Stimulated activated CD8-positive, alpha-beta memory T cell treated with anti-CD3 and anti-CD28 coated beads, Interleukin-7, amount 100 ng/mL, for 1 hour (primary cell): ENCODE measurements around the gene RPA4.
"Not testable (repeated sequence)": the region's sequence is repeated elsewhere in the genome, so short reads cannot be mapped to it uniquely, and the experiment has no call there.

Experiments used
- DNase-seq, 2 donors: peaks; one replicate each; pipeline ENCODE4 v3.0.0-alpha.2; 2020; ENCODE audit warnings: low read depth in 2 of 2

The RPA4 gene

GRCh38 chrX:96883608-96884007 is at the start of gene RPA4:
Gene RPA4, plus strand, starts transcription at chrX:96883908. Its CDS starts 403 bp downstream, at chrX:96884311.
- DNase-seq = no peak

DNA sequence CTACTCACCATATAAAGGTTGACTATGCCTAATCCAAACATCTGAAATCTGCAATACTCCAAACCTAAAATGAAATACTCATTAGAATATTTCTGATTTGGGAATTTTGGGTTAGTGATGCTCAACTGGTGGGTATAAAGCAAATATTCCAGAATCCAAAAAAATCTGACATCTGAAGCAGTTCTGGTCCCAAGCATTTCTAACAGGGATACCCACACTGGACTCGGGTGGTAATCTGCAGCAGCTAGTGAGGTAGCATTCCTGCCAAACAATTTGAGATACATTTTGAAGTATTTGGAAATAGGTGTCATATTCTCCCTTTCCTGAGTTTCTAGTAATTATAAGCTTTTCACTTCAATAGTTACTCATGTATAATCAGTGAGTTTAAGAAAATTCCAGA is 49.6 kb upstream of the RPA4 start:
- no peak for DNase-seq

- no peak for DNase-seq
Observed at GRCh38 chrX:96835660-96836289, 47.9 kb upstream of the RPA4 start.

DNA sequence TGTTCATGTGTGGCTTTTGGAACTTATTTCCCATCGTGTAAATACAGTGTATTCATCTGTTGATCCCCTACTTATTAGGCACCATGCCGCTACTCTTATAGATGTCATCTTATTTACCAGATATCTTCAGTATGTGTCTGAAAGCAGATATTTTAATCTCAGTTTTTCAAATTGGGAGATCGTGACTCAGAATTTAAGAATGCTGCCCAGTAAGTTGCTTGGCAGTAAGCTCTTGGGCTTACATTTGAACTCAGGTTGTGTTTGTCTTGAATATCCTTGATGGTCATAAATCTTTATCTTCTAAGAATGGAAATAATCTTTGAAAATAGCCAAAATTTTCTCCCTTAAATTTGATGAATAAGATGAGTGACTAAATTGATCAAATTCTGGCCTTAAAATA is 45.9 kb upstream of the RPA4 start:
- no peak for DNase-seq

DNA sequence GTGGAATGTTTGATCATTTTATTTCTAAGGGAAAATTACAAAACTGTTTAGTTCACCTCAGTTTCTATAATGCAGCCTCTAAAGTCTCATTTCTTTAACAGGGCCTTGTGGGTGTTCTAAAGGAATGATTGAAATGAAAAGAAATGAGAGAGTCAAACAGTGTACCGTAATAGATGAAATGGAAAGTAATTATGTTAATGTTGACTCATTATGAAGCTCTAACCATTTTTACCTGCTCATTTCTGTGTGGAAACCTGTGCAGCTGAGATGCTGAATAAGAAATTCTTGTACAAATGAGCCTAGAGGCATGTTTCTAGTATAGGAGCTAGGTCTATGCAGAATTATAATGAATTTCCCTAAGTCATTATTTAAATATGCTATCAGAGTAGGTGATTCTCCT is 45.2 kb upstream of the RPA4 start:
- DNase-seq = no peak

GRCh38 chrX:96841325-96841724 is 42.4 kb upstream of the RPA4 start:
- DNase-seq = no peak

GRCh38 chrX:96841866-96842265 is 41.8 kb upstream of the RPA4 start:
- DNase-seq = not testable (repeated sequence)

- DNase-seq = no peak
Observed at GRCh38 chrX:96843566-96843965, 40.1 kb upstream of the RPA4 start.

DNA sequence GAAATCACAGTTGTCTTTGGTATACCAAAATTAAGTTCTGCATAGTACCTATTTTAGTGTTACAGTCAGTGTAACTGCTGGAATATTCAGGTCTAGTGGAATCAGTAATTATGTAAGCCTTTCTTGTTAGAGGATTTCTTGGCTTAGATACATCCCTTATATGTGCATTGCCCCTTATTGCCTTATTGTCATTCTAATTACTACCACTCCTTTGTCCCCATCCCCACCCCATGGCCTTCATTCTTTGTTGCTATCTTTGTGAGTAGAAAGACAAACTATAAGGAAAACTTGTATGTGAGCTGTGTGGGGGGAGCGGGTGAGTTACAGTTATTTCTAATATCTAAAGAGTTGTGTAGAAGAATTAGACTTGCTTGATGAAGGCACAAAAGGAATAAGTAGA is 36.9 kb upstream of the RPA4 start:
- no peak for DNase-seq

DNA sequence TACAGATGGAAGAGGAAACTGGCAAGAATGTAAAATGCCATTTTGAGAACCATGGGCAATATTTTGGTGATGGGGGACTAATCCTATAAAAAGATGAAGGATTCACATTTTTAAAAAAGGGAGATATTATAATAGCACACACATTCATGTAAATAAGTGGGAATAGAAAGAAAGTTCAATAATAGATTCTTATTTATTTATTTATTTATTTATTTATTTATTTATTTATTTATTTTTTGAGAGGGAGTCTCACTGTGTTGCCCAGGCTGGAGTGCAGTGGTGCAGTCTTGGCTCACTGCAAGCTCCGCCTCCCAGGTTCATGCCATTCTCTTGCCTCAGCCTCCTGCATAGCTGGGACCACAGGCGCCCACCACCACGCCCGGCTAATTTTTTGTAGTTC is 24.3 kb upstream of the RPA4 start:
- not testable (repeated sequence) for DNase-seq

- DNase-seq = no peak
Observed at GRCh38 chrX:96861218-96861617, 22.5 kb upstream of the RPA4 start.

DNA sequence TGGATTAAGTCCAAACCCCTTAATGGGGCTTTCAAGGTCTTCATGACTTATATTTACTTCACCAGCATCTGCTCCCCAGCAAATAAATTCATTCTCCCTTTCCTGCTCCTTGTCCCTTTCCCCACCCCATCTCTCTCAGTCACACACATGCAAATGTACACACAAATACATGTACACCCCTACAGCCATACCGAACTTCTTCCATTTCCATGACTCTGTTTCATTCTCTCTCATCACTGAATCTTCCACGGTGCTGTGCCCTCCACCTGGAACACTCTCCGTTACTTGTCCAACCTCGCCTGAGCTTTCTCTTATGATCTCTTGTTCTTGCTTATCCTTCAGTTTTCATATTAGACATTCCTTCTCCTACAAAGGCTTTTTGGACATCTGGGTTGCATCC is 22.0 kb upstream of the RPA4 start:
- no peak for DNase-seq

- no peak for DNase-seq
Observed at GRCh38 chrX:96884027-96884426, 319 bp downstream of the RPA4 start.

GRCh38 chrX:96889726-96890125 is 6.0 kb downstream of the RPA4 start:
- no peak for DNase-seq

- no peak for DNase-seq
Observed at GRCh38 chrX:96906741-96907140, 23.0 kb downstream of the RPA4 start.

GRCh38 chrX:96907516-96908272 is 24.0 kb downstream of the RPA4 start:
- no peak for DNase-seq

GRCh38 chrX:96909291-96909690 is 25.6 kb downstream of the RPA4 start:
- no peak for DNase-seq

DNA sequence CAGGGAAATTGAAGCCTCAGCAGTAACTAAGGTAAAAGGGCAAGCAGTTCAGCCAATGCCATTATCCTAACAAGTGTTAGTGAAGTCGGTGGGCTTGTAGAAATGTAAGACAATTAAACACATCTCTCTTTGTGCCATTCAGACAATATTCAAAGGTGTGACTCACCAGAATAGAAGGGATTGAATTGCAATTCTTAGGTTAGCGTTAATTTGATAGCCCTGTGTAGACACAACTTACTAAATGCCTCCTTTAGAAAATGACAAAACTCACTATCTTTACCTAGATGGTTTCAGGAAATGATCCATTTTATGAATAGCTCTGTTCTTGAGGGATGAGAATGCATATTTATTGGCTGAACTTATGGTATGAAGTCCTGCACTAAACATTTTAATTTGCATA is 35.2 kb downstream of the RPA4 start:
- no peak for DNase-seq

DNA sequence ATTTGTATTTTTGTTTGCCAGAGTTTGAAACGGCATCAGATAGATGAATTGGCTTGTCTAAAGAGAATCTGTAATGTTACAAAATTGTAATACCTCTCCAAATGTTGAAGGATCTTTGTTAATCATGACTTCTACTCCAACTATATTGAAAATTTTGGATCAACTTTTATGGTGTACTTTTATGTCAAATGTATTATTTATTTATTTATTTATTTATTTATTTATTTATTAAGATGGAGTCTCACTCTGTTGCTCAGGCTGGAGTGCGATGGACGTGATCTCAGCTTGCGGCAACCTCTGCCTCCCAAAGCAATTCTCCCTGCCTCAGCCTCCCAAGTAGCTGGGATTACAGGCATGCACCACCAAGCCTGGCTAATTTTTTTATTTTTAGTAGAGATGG is 36.0 kb downstream of the RPA4 start:
- DNase-seq = no peak

GRCh38 chrX:96924581-96924980 is 40.9 kb downstream of the RPA4 start:
- DNase-seq = no peak

DNA sequence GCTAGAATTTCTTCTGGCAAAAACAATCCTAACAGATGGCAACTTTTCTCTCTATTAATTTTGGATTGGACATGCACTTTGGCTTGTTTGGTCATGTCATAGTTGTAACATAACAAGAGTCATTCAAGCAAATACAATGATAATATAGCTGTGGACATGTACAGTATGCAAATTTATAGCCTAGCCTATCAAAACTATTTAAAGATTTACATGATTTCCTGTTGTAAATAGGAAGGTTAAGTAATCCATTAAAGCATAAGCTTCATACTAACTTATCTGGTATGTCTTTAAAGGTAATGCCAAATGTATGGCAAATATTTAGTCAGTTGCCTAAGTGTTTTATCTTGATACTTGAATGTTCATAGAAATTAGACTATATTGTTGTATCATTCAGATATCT is 45.3 kb downstream of the RPA4 start:
- no peak for DNase-seq
